K562 (cell line): ENCODE measurements around the gene EYA4. TPM values are rescaled to one million over a fixed set of nuclear protein-coding genes. Genes with fewer than 3 reads are reported as not detected.

Experiments used
- ATAC-seq: fragments of 200-7000 bp; cut with Tn5 transposase; 3 replicates; pipeline ENCODE4 v1.9.1; 2020; ENCODE audit warnings: moderate library complexity
- BruUV-seq: library from RNA; stranded (reverse); fragments of 400-500 nt; replicated peaks from 2 replicates; lab custom pipeline; 2021; lab: Mats Ljungman, UMichigan
- CTCF ChIA-PET: fragments of 300-600 bp; formaldehyde crosslinking; extraction: SDS; loops from one replicate; lab custom pipeline; 2021; ENCODE audit warnings: low intra/inter-chr PET ratio; lab: Yijun Ruan, JAX
- POLR2A ChIA-PET: fragments of 300-600, 350-650 bp; sonication (Branson Sonifier 250); formaldehyde crosslinking; extraction: SDS; loops from one replicate; lab custom pipeline; 2021; ENCODE audit warnings: antibody characterized with exemption, inconsistent platforms; lab: Yijun Ruan, JAX
- DNase-seq, 4 experiments: peaks; one replicate each; pipeline versions ENCODE4 v3.0.0 to v3.0.0-alpha.2; 2011 to 2018; ENCODE audit warnings: low spot score in 3 of 4, mixed read lengths in 3 of 4; ENCODE audit errors: extremely low read depth in 1 of 4
- FAIRE-seq: peaks from 2 replicates; lab custom pipeline; 2011; peaks lifted over from hg19 to GRCh38; lab: Jason Lieb, UNC
- H2AFZ ChIP-seq: 2 replicates; pipeline ENCODE4 v1.6.0; 2011; ENCODE audit warnings: low read depth, low read length, control low read depth, inconsistent platforms
- H3K27ac ChIP-seq: fragments of 200-600 bp; 3 replicates; pipeline ENCODE4 v1.8.0; 2011; ENCODE audit warnings: low read depth, mild to moderate bottlenecking, control low read depth, inconsistent platforms, low read length, moderate library complexity, mixed read lengths; ENCODE audit errors: extremely low read depth
- H3K27me3 ChIP-seq, 2 experiments: fragments of 300-600 bp in 1 of 2; 2 replicates in 1 of 2; 3 replicates in 1 of 2; pipeline versions ENCODE4 v1.6.0 to v1.8.0; 2011; ENCODE audit warnings: inconsistent platforms in 2 of 2, low read length in 2 of 2, mild to moderate bottlenecking in 1 of 2, mixed read lengths in 1 of 2, moderate library complexity in 1 of 2; ENCODE audit not compliant: control insufficient read depth in 2 of 2, insufficient read depth in 2 of 2
- H3K36me3 ChIP-seq: fragments of 300-600 bp; 3 replicates; pipeline ENCODE4 v1.8.0; 2011; ENCODE audit warnings: mild to moderate bottlenecking, low read length, inconsistent platforms; ENCODE audit not compliant: control insufficient read depth, insufficient read depth
- H3K4me1 ChIP-seq, 2 experiments: fragments of 200-600 bp in 1 of 2; replicated peaks in 1 of 2; 2 replicates in 1 of 2; 3 replicates in 1 of 2; pipeline versions ENCODE4 v1.5.1 to v1.8.0; 2011; ENCODE audit warnings: inconsistent platforms in 2 of 2, low read length in 2 of 2, mild to moderate bottlenecking in 1 of 2, mixed read lengths in 1 of 2, moderate library complexity in 1 of 2; ENCODE audit not compliant: control insufficient read depth in 2 of 2, insufficient read depth in 2 of 2
- H3K4me2 ChIP-seq: 2 replicates; pipeline ENCODE4 v1.6.1; 2011; ENCODE audit warnings: low read length, control low read depth, inconsistent platforms, mixed read lengths; ENCODE audit not compliant: insufficient read depth
- H3K4me3 ChIP-seq: fragments of 200-600 bp; sonication (generic), shearing (Covaris generic); 2 replicates; pipeline ENCODE4 v1.5.1; 2016; ENCODE audit warnings: control low read depth, inconsistent platforms
- H3K79me2 ChIP-seq: fragments of 200-600 bp; 3 replicates; pipeline ENCODE4 v1.8.0; 2011; ENCODE audit warnings: low read length, inconsistent platforms; ENCODE audit not compliant: control insufficient read depth, insufficient read depth
- H3K9ac ChIP-seq, 2 experiments: 2 replicates each; pipeline versions ENCODE4 v1.6.0 to v1.6.1; 2011; ENCODE audit warnings: low read depth in 2 of 2, low read length in 2 of 2, control low read depth in 1 of 2, inconsistent platforms in 1 of 2, mild to moderate bottlenecking in 1 of 2, mixed read lengths in 1 of 2; ENCODE audit not compliant: insufficient read depth in 1 of 2
- H3K9me1 ChIP-seq: one replicate; pipeline ENCODE4 v1.6.0; 2011; ENCODE audit warnings: inconsistent platforms, mild to moderate bottlenecking, low read length, moderate library complexity; ENCODE audit not compliant: control insufficient read depth, insufficient read depth
- H3K9me3 ChIP-seq: replicated peaks from 2 replicates; pipeline ENCODE4 v1.5.1; 2011; ENCODE audit warnings: low read depth, low read length, inconsistent platforms; ENCODE audit not compliant: control insufficient read depth, insufficient read depth
- H4K20me1 ChIP-seq: replicated peaks from 2 replicates; pipeline ENCODE4 v1.6.1; 2011; ENCODE audit warnings: low read length, inconsistent platforms, mixed read lengths; ENCODE audit not compliant: control insufficient read depth, insufficient read depth
- BHLHE40 ChIP-seq: IDR thresholded peaks from 2 replicates; pipeline ENCODE4 v1.6.1; 2011; ENCODE audit warnings: low read length, improper control_type of control experiment
- CBX1 ChIP-seq: sonication (generic); IDR thresholded peaks from 2 replicates; pipeline ENCODE4 v1.6.1; 2016; ENCODE audit warnings: antibody characterized with exemption, low read depth, mild to moderate bottlenecking
- HMBOX1 ChIP-seq: sonication (generic); IDR thresholded peaks from 2 replicates; pipeline ENCODE4 v1.6.1; 2016
- HNRNPLL ChIP-seq: fragments of 200-400 bp; formaldehyde crosslinking; IDR thresholded peaks from 2 replicates; pipeline ENCODE4 v1.6.1; 2017; ENCODE audit warnings: low read length, low read depth, mild to moderate bottlenecking; ENCODE audit not compliant: poor library complexity, severe bottlenecking
- MAFG ChIP-seq: fragments of 450-650 bp; conservative IDR thresholded peaks from 2 replicates; pipeline ENCODE4 v1.6.1; 2016; ENCODE audit warnings: missing genetic modification characterization, missing compliant biosample characterization
- MEF2A ChIP-seq: IDR thresholded peaks from 2 replicates; pipeline ENCODE4 v1.6.1; 2011; ENCODE audit warnings: low read depth, mild to moderate bottlenecking, low read length, moderate library complexity; ENCODE audit not compliant: control insufficient read depth
- MTA2 ChIP-seq: fragments of 450-650 bp; IDR thresholded peaks from 2 replicates; pipeline ENCODE4 v1.6.1; 2016; ENCODE audit warnings: low read depth
- OTX1 ChIP-seq: fragments of 450-650 bp; formaldehyde crosslinking; IDR thresholded peaks from 2 replicates; pipeline ENCODE4 v1.4.0; 2022; ENCODE audit warnings: mild to moderate bottlenecking
- POLR3A ChIP-seq: IDR thresholded peaks from 2 replicates; pipeline ENCODE4 v1.6.1; 2011; ENCODE audit warnings: borderline replicate concordance, mild to moderate bottlenecking, moderate library complexity; ENCODE audit not compliant: insufficient read length, insufficient read depth; ENCODE audit errors: extremely low read depth
- TAL1 ChIP-seq: fragments of 450-650 bp; IDR thresholded peaks from 2 replicates; pipeline ENCODE4 v1.6.1; 2016; ENCODE audit warnings: mild to moderate bottlenecking
- ZNF316 ChIP-seq: fragments of 450-650 bp; IDR thresholded peaks from 2 replicates; pipeline ENCODE4 v1.6.1; 2016
- WGBS: fragments of 100-300 bp; shearing (Covaris generic); methylation state at CpG from one replicate; pipeline ENCODE4 v1.1.6; 2016; ENCODE audit warnings: low coverage, mixed read lengths; ENCODE audit not compliant: insufficient coverage; ENCODE audit errors: missing lambda C conversion rate; 5-methylcytosine and 5-hydroxymethylcytosine counted together
- in situ Hi-C: fragments of 300-500 bp; cut with MboI; formaldehyde crosslinking; loops from 4 replicates; pipeline ENCODE4 v1.15.0; 2018; ENCODE audit warnings: inconsistent platforms, mixed read lengths
- intact Hi-C: fragments of 100-400 bp; cut with micrococcal nuclease; formaldehyde crosslinking; loops from 2 replicates; pipeline ENCODE4 v1.14.2; 2022
- polyA plus RNA-seq, 8 experiments: library from polyadenylated mRNA; depleted of rRNA in 4 of 8; stranded (reverse) in 5 of 8; unstranded in 3 of 8; fragments of >200 nt; fragmentation: Nextera tagmentation in 2 of 8; fragmentation: Illumina TruSeq in 1 of 8; extraction: Ambion mirVana in 2 of 8; extraction: Trizol in 1 of 8; gene quantifications; 2 replicates each; pipeline versions ENCODE4 v1.2.1 to v1.2.3, GENCODE V29; 2011 to 2014; ENCODE audit warnings: inconsistent platforms in 1 of 8, missing spikeins in 1 of 8
- total RNA-seq, 7 experiments: library from RNA; depleted of rRNA in 6 of 7; stranded (reverse); fragments of >200 nt in 6 of 7; fragmentation: Illumina TruSeq in 2 of 7; extraction: Trizol in 2 of 7; gene quantifications; 2 replicates each; pipeline versions ENCODE4 v1.2.1 to v1.2.3, GENCODE V29; 2011 to 2021; ENCODE audit warnings: low replicate concordance in 1 of 7
- TF ChIP-seq, protein P1 (sequence below), 2 experiments: fragments of 450-650 bp; formaldehyde crosslinking in 1 of 2; IDR thresholded peaks; 2 replicates each; pipeline versions ENCODE4 v1.4.0 to v1.6.1; 2014 to 2020; ENCODE audit warnings: mild to moderate bottlenecking in 2 of 2, borderline replicate concordance in 1 of 2, low read depth in 1 of 2

EYA4 gene
- total and polyA plus RNA-seq, 9 of the 15 experiments (the other 6 are each of a cell fraction or from before 2014, with no cell fraction given): 0.03 to 0.04 TPM; not detected in 7

- no peak overlapping the region for H3K9ac ChIP-seq
- no peak overlapping the region for H3K4me3 ChIP-seq
- no peaks in the 10 kb centered on the region for H3K79me2 ChIP-seq
- in situ Hi-C loops: no loop called here
- no peak for TF ChIP-seq MTA2
- TF ChIP-seq MEF2A: no peak
- TF ChIP-seq OTX1 (CRISPR knock-in tag): no peak
- no peak for TF ChIP-seq BHLHE40
- 0 out of 2 replicates have a peak, but pooled peaks have one; percentile 5 for TF ChIP-seq MAFG (tag)
- no peak for TF ChIP-seq POLR3A
- no peak for TF ChIP-seq TAL1
- TF ChIP-seq HMBOX1: no peak
- no peak for TF ChIP-seq HNRNPLL
- TF ChIP-seq, protein P1, sequence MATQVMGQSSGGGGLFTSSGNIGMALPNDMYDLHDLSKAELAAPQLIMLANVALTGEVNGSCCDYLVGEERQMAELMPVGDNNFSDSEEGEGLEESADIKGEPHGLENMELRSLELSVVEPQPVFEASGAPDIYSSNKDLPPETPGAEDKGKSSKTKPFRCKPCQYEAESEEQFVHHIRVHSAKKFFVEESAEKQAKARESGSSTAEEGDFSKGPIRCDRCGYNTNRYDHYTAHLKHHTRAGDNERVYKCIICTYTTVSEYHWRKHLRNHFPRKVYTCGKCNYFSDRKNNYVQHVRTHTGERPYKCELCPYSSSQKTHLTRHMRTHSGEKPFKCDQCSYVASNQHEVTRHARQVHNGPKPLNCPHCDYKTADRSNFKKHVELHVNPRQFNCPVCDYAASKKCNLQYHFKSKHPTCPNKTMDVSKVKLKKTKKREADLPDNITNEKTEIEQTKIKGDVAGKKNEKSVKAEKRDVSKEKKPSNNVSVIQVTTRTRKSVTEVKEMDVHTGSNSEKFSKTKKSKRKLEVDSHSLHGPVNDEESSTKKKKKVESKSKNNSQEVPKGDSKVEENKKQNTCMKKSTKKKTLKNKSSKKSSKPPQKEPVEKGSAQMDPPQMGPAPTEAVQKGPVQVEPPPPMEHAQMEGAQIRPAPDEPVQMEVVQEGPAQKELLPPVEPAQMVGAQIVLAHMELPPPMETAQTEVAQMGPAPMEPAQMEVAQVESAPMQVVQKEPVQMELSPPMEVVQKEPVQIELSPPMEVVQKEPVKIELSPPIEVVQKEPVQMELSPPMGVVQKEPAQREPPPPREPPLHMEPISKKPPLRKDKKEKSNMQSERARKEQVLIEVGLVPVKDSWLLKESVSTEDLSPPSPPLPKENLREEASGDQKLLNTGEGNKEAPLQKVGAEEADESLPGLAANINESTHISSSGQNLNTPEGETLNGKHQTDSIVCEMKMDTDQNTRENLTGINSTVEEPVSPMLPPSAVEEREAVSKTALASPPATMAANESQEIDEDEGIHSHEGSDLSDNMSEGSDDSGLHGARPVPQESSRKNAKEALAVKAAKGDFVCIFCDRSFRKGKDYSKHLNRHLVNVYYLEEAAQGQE (IDR thresholded peaks at IDR 0.05; ENCODE audit: borderline replicate concordance): no peak
- TF ChIP-seq, protein P1 (CRISPR knock-in tag; IDR thresholded peaks at IDR 0.05; ENCODE audit: low read depth): no peak
- TF ChIP-seq CBX1: no peak
- peak; percentile 17; the same call in 1 of the 2 replicates for TF ChIP-seq ZNF316
- H3K4me2 ChIP-seq: no peak overlapping the region
- no peak for FAIRE-seq
- no peak overlapping the region for H3K27ac ChIP-seq
- no peak overlapping the region for H2AFZ ChIP-seq
- BruUV-seq: no TSS peak
- H3K9me1 ChIP-seq: no peaks in the 10 kb centered on the region
- ATAC-seq: no peak
- H4K20me1 ChIP-seq: no peaks in the 10 kb centered on the region
- H3K9me3 ChIP-seq: no peaks in the 10 kb centered on the region
- H3K36me3 ChIP-seq: no peaks in the 10 kb centered on the region
- no peaks in the 10 kb centered on the region for H3K4me1 ChIP-seq
- intact Hi-C loops: no loop called here
- CTCF ChIA-PET: no interaction called here
- no peak for DNase-seq
- H3K27me3 ChIP-seq: no peaks in the 10 kb centered on the region
- 0% methylated on average over 4 of the region's 4 CpGs for WGBS
- POLR2A ChIA-PET: interaction anchor here (0.7 kb wide), 1 partner anchor 9 kb away, joined by 3 read pairs; no protein-coding TSS in a partner anchor
These were observed 39.9 kb upstream of the EYA4 start for GRCh38 chr6:133201231-133201630.
